SK-N-SH (cell line): Measurements from ENCODE around the gene ELF4. TPM values are rescaled to one million over a fixed set of nuclear protein-coding genes. Genes with fewer than 3 reads are reported as not detected.
A peak's percentile ranks its signal among the peaks of the same experiment; 100 is the strongest.

Experiments used
- CTCF ChIA-PET: fragments of 300-600, 350-600 bp; formaldehyde crosslinking; extraction: SDS; loops from one replicate; lab custom pipeline; 2021; lab: Yijun Ruan, JAX
- POLR2A ChIA-PET: fragments of 350-600 bp; sonication (Branson Sonifier 250); formaldehyde crosslinking; extraction: SDS; loops from one replicate; lab custom pipeline; 2020; ENCODE audit warnings: antibody characterized with exemption, inconsistent platforms; lab: Yijun Ruan, JAX
- DNase-seq: peaks from one replicate; pipeline ENCODE4 v3.0.0; 2012
- H2AFZ ChIP-seq: fragments of 200-600 bp; sonication (generic); 2 replicates; pipeline ENCODE4 v1.8.1; 2016; ENCODE audit warnings: antibody characterized with exemption, mild to moderate bottlenecking, low read depth
- H3F3A ChIP-seq: fragments of 200-600 bp; sonication (generic); replicated peaks from 2 replicates; pipeline ENCODE3; 2016; ENCODE audit warnings: antibody characterized with exemption, mild to moderate bottlenecking; ENCODE audit not compliant: insufficient read depth
- H3K27ac ChIP-seq, 2 experiments: fragments of 200-500 bp in 1 of 2; fragments of 200-600 bp in 1 of 2; sonication (Bioruptor generic) in 1 of 2; sonication (generic), shearing (Covaris generic) in 1 of 2; 2 replicates each; pipeline versions ENCODE4 v1.5.1 to v1.6.1; 2014 to 2016; ENCODE audit warnings: low read depth in 2 of 2, inconsistent platforms in 1 of 2, low read length in 1 of 2, mild to moderate bottlenecking in 1 of 2, mixed read lengths in 1 of 2
- H3K27me3 ChIP-seq: fragments of 200-600 bp; sonication (generic), shearing (Covaris generic); 2 replicates; pipeline ENCODE4 v1.6.1; 2016; ENCODE audit warnings: mixed run types; ENCODE audit not compliant: insufficient read depth
- H3K36me3 ChIP-seq, 2 experiments: fragments of 200-500 bp in 1 of 2; fragments of 200-600 bp in 1 of 2; sonication (Bioruptor generic) in 1 of 2; sonication (generic) in 1 of 2; replicated peaks in 1 of 2; 2 replicates each; pipeline versions ENCODE3 to v1.5.1; 2014 to 2016; ENCODE audit warnings: low read length in 1 of 2, mild to moderate bottlenecking in 1 of 2; ENCODE audit not compliant: insufficient read depth in 2 of 2, control insufficient read depth in 1 of 2
- H3K4me1 ChIP-seq, 2 experiments: fragments of 200-500 bp in 1 of 2; fragments of 200-600 bp in 1 of 2; sonication (Bioruptor generic) in 1 of 2; sonication (generic), shearing (Covaris generic) in 1 of 2; 2 replicates each; pipeline versions ENCODE4 v1.5.1 to v1.6.1; 2014 to 2016; ENCODE audit warnings: low read depth in 1 of 2, low read length in 1 of 2, mixed run types in 1 of 2; ENCODE audit not compliant: insufficient read depth in 2 of 2, control insufficient read depth in 1 of 2
- H3K4me2 ChIP-seq: fragments of 200-600 bp; sonication (generic), shearing (Covaris generic); 2 replicates; pipeline ENCODE4 v1.6.1; 2017; ENCODE audit warnings: mixed run types
- H3K4me3 ChIP-seq, 2 experiments: fragments of 200-500 bp in 1 of 2; fragments of 200-600 bp in 1 of 2; sonication (Bioruptor generic) in 1 of 2; sonication (generic), shearing (Covaris generic) in 1 of 2; 2 replicates each; pipeline versions ENCODE4 v1.5.1 to v1.8.1; 2014 to 2016; ENCODE audit warnings: low read depth in 2 of 2, inconsistent platforms in 1 of 2, low read length in 1 of 2, mild to moderate bottlenecking in 1 of 2, mixed read lengths in 1 of 2, moderate library complexity in 1 of 2
- H3K79me2 ChIP-seq: fragments of 200-600 bp; sonication (generic); 2 replicates; pipeline ENCODE4 v1.8.1; 2017; ENCODE audit warnings: mild to moderate bottlenecking; ENCODE audit not compliant: insufficient read depth
- H3K9ac ChIP-seq: fragments of 200-600 bp; sonication (generic); 2 replicates; pipeline ENCODE4 v1.6.1; 2017; ENCODE audit warnings: mixed run types
- H3K9me2 ChIP-seq: fragments of 200-600 bp; sonication (generic); 2 replicates; pipeline ENCODE4 v1.6.1; 2017; ENCODE audit warnings: mixed run types
- H3K9me3 ChIP-seq: fragments of 200-600 bp; sonication (generic); 2 replicates; pipeline ENCODE4 v1.6.1; 2017; ENCODE audit warnings: mixed run types, mild to moderate bottlenecking, moderate library complexity
- H4K20me1 ChIP-seq: fragments of 200-600 bp; sonication (generic); 2 replicates; pipeline ENCODE4 v1.6.1; 2017; ENCODE audit warnings: mild to moderate bottlenecking, mixed run types; ENCODE audit not compliant: insufficient read depth
- EP300 ChIP-seq, 2 experiments: IDR thresholded peaks; 2 replicates each; pipeline versions ENCODE4 v1.4.0 to v1.6.1; 2012; ENCODE audit warnings: borderline replicate concordance in 1 of 2, low read depth in 1 of 2, low read length in 1 of 2
- FOSL2 ChIP-seq: IDR thresholded peaks from 2 replicates; pipeline ENCODE4 v1.4.0; 2012; ENCODE audit warnings: low read depth, mild to moderate bottlenecking, moderate library complexity, borderline replicate concordance
- FOXJ3 ChIP-seq: sonication (generic); formaldehyde crosslinking; IDR thresholded peaks from 2 replicates; pipeline ENCODE4 v1.5.1; 2020; ENCODE audit warnings: mild to moderate bottlenecking, missing genetic modification reagents
- FOXM1 ChIP-seq: IDR thresholded peaks from 2 replicates; pipeline ENCODE4 v1.4.0; 2012; ENCODE audit warnings: low read depth, mild to moderate bottlenecking
- GATA2 ChIP-seq: sonication (generic); formaldehyde crosslinking; IDR thresholded peaks from 2 replicates; pipeline ENCODE4 v1.5.0; 2020; ENCODE audit warnings: mild to moderate bottlenecking, missing genetic modification reagents
- JUND ChIP-seq: IDR thresholded peaks from 2 replicates; pipeline ENCODE4 v1.4.0; 2012
- MAX ChIP-seq: IDR thresholded peaks from 2 replicates; pipeline ENCODE4 v1.4.0; 2012; ENCODE audit warnings: low read depth
- NRF1 ChIP-seq: IDR thresholded peaks from 2 replicates; pipeline ENCODE4 v1.6.1; 2012; ENCODE audit warnings: low read depth, mild to moderate bottlenecking, low read length
- RAD21 ChIP-seq: IDR thresholded peaks from 2 replicates; pipeline ENCODE4 v1.6.1; 2012; ENCODE audit warnings: mild to moderate bottlenecking, low read length
- RCOR1 ChIP-seq: fragments of 150-350 bp; IDR thresholded peaks from 2 replicates; pipeline ENCODE4 v1.6.1; 2017; ENCODE audit warnings: antibody characterized with exemption, low read length
- REST ChIP-seq: IDR thresholded peaks from 2 replicates; pipeline ENCODE4 v1.6.1; 2012; ENCODE audit warnings: mild to moderate bottlenecking, low read depth, low read length, moderate library complexity
- USF2 ChIP-seq: fragments of 150-350 bp; IDR thresholded peaks from 2 replicates; pipeline ENCODE4 v1.6.1; 2017; ENCODE audit warnings: antibody characterized with exemption, low read length, low read depth, borderline replicate concordance
- YY1 ChIP-seq: IDR thresholded peaks from 2 replicates; pipeline ENCODE4 v1.4.0; 2012; ENCODE audit warnings: low read depth, mild to moderate bottlenecking
- WGBS: methylation state at CpG from one replicate; pipeline ENCODE4 v1.1.6; 2017; ENCODE audit warnings: low lambda C conversion rate; 5-methylcytosine and 5-hydroxymethylcytosine counted together
- polyA plus RNA-seq, 3 experiments: library from polyadenylated mRNA; depleted of rRNA; stranded (reverse); fragments of >200 nt; gene quantifications; 2 replicates each; pipeline ENCODE4 v1.2.3, GENCODE V29; 2012

Gene ELF4
- polyA plus RNA-seq, 1 of the 3 experiments (the other 2 are of a cell fraction): 9.6 TPM

GRCh38 chrX:130098210-130098552 lies 12.1 kb downstream of the ELF4 start:
- Histone ChIP-seq H3K27me3 (no peaks in the 10 kb centered on the region; the same call in 1 of the 2 replicates), H3K4me1 (peaks cover 0 to 13% of the 10 kb centered on the region in 2 experiments; a peak in 1 of 4 replicates), H3K4me3 (no peak overlapping the region), H3K9me2 (no peaks in the 10 kb centered on the region), H3K4me2 (no peak overlapping the region), H4K20me1 (peaks cover 6% of the 10 kb centered on the region; the same call in 1 of the 2 replicates), H3K9me3 (no peaks in the 10 kb centered on the region), H3K36me3 (no peaks in the 10 kb centered on the region), H3F3A (no peaks in the 10 kb centered on the region), H2AFZ (no peak overlapping the region), H3K79me2 (peaks cover 36% of the 10 kb centered on the region), H3K9ac (no peak overlapping the region), H3K27ac (peak overlapping the region in 1 of 2 experiments; percentile 73; a peak in 2 of 4 replicates)
- no peak for TF ChIP-seq FOXJ3 (CRISPR knock-in tag)
- no peak for TF ChIP-seq NRF1
- no peak for TF ChIP-seq RCOR1
- no peak for TF ChIP-seq RAD21
- TF ChIP-seq JUND: no peak
- no peak for TF ChIP-seq MAX
- TF ChIP-seq REST: no peak
- TF ChIP-seq FOSL2: no peak
- TF ChIP-seq USF2: no peak
- TF ChIP-seq YY1: no peak
- no peak for DNase-seq
- CTCF ChIA-PET: interaction anchor here (0.6 to 3.1 kb wide), 10 partner anchors 10 to 140 kb away, joined by 3 to 19 read pairs (median 3); no protein-coding TSS in a partner anchor
- 55% methylated on average over 5 of the region's 5 CpGs for WGBS
- POLR2A ChIA-PET: interaction anchor here (0.8 to 1.2 kb wide), 4 partner anchors 38 to 170 kb away, joined by 3 to 4 read pairs (median 4); partner anchors contain the start of genes RAB33A and ZNF280C

GRCh38 chrX:130097507-130098209 lies 12.6 kb downstream of the ELF4 start:
- H4K20me1 ChIP-seq: peaks cover 6% of the 10 kb centered on the region; the same call in 1 of the 2 replicates
- WGBS: 26% methylated on average over 11 of the region's 14 CpGs
- H3K36me3 ChIP-seq: no peaks in the 10 kb centered on the region
- H3K4me3 ChIP-seq: no peak overlapping the region
- ChIA-PET POLR2A (interaction anchor here (0.7 to 1.2 kb wide), 5 partner anchors 37 to 171 kb away, joined by 3 to 4 read pairs (median 3); partner anchors contain the start of genes RAB33A and ZNF280C), CTCF (interaction anchor here (0.6 to 3.1 kb wide), 10 partner anchors 9 to 140 kb away, joined by 3 to 19 read pairs (median 3); no protein-coding TSS in a partner anchor)
- H3K27ac ChIP-seq: peak overlapping the region in 1 of 2 experiments; percentile 73; a peak in 2 of 4 replicates
- H3K4me1 ChIP-seq: peaks cover 0 to 13% of the 10 kb centered on the region in 2 experiments; a peak in 1 of 4 replicates
- H2AFZ ChIP-seq: no peak overlapping the region
- H3K27me3 ChIP-seq: no peaks in the 10 kb centered on the region; the same call in 1 of the 2 replicates
- peak; percentile 88 for DNase-seq
- H3F3A ChIP-seq: no peaks in the 10 kb centered on the region
- H3K4me2 ChIP-seq: no peak overlapping the region
- H3K79me2 ChIP-seq: peaks cover 31% of the 10 kb centered on the region
- TF ChIP-seq RCOR1: 0 out of 2 replicates have a peak, but pooled peaks have one; percentile 30
- TF ChIP-seq GATA2: peak; percentile 99
- TF ChIP-seq FOXM1: no peak
- TF ChIP-seq REST: no peak
- peak in 1 of 2 experiments; percentile 56; a peak in 1 of 4 replicates for TF ChIP-seq EP300 (IDR thresholded peaks at IDR 0.05; ENCODE audit: borderline replicate concordance in 1 of 2, low read depth in 1 of 2, low read length in 1 of 2)
- TF ChIP-seq FOXJ3 (CRISPR knock-in tag): peak; percentile 94; the same call in 1 of the 2 replicates
- H3K9ac ChIP-seq: no peak overlapping the region
- no peaks in the 10 kb centered on the region for H3K9me2 ChIP-seq
- no peaks in the 10 kb centered on the region for H3K9me3 ChIP-seq
